Astrocyte of the cerebellum (primary cell): ENCODE results near the gene CYBC1.

Experiments used
- DNase-seq: peaks from one replicate; pipeline ENCODE4 v3.0.0-alpha.2; 2011; ENCODE audit warnings: low read depth
- H3K4me3 ChIP-seq: 2 replicates; pipeline ENCODE4 v1.5.1; 2011; ENCODE audit warnings: mild to moderate bottlenecking, low read depth, low read length, moderate library complexity
- in situ Hi-C: cut with HindIII; loops from 2 replicates; pipeline ENCODE4 v1.10.0; 2017; ENCODE audit warnings: low sequenced_read_pairs
- TF ChIP-seq, protein P1 (sequence below): IDR thresholded peaks from 2 replicates; pipeline ENCODE4 v1.5.1; 2012; ENCODE audit warnings: low read length, low read depth, moderate library complexity, mild to moderate bottlenecking; ENCODE audit errors: missing control alignments

The CYBC1 gene

DNA sequence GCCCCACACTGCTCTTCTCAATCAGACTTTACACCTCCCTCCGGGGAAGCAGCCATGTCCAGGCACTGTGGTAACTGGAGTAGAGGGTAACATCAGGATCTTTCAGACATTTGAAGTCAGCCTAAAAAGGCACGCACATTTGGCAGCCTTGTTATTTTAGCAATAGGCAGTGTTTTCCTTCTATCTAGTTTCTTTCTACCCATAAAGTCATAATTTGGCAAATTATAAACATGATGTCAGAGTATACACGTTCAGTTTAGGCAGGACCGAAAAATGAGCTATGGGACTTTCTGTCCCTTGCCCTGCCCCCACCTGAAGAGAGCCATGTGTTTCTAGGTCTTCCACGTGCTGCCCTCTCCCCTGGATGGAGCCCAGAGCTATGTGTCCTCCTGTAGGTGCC lies 29.1 kb upstream of the CYBC1 start:
- TF ChIP-seq, protein P1, sequence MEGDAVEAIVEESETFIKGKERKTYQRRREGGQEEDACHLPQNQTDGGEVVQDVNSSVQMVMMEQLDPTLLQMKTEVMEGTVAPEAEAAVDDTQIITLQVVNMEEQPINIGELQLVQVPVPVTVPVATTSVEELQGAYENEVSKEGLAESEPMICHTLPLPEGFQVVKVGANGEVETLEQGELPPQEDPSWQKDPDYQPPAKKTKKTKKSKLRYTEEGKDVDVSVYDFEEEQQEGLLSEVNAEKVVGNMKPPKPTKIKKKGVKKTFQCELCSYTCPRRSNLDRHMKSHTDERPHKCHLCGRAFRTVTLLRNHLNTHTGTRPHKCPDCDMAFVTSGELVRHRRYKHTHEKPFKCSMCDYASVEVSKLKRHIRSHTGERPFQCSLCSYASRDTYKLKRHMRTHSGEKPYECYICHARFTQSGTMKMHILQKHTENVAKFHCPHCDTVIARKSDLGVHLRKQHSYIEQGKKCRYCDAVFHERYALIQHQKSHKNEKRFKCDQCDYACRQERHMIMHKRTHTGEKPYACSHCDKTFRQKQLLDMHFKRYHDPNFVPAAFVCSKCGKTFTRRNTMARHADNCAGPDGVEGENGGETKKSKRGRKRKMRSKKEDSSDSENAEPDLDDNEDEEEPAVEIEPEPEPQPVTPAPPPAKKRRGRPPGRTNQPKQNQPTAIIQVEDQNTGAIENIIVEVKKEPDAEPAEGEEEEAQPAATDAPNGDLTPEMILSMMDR = no peak
- in situ Hi-C loops = loop anchor here (10.0 kb wide), 1 partner anchor 65 kb away; no protein-coding TSS in a partner anchor
- no peak overlapping the region for H3K4me3 ChIP-seq
- no peak for DNase-seq

DNA sequence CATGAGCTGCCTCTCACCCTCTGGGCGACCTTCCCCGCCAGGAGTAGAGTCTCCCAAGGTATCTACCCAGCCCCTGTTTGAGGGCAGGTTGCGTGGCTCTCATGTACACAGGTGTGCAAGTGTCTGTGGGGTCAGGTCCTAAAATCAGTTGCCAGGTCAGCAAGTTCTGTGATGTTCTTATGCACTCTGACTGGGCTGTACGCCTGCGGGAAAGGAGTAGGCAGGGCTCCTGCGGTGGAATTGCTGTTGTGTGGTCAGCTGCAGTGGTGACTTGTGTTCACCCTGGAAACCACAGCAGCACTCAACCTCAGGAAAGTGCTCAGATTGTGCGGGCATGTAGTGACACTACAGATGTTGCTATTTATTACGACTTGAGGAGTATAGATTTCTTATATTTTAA lies 27.4 kb upstream of the CYBC1 start:
- no peak for DNase-seq
- TF ChIP-seq, protein P1 = no peak
- H3K4me3 ChIP-seq = no peak overlapping the region
- in situ Hi-C loops = no loop called here

- no peak for DNase-seq
- no peak overlapping the region for H3K4me3 ChIP-seq
- in situ Hi-C loops = no loop called here
- TF ChIP-seq, protein P1 = no peak
Measured at GRCh38 chr17:82475458-82475857, 24.9 kb upstream of the CYBC1 start.

DNA sequence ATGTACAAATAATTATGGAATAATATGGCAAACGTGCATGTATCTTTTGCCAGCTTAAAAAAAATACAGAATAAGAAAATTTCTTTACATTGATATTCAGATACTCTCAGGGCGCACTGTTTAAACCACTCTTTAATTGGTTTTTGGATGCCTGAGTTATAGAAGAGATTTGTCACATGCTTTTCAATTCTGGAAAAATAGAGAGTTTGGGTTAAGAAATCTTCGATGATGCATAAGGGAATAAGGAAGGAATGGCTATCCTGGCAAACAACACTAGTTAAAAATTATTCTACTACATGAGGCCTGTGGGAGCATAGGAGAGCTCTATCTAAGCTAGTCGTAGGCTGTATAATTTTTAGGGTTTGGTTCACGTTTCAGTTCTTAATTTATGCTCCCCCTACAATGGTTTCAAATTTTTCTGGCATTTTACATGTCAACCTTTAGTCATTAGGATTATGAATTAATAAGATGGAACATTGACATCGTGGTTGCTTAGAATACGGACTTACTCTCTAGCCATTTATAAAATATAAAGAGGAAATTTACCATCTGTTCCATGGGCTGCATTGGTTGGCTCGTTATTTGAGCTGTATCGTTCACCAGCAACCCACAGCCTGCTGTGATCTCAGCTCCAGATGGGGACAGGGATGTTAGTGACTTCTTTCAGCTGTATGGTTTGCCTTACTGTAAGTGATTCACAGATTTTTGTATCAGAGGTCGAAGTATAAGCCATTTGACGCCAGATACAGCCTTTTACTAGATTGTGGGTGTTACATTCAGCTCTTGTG lies 23.9 kb upstream of the CYBC1 start:
- no peak for DNase-seq
- TF ChIP-seq, protein P1 = no peak
- in situ Hi-C loops = no loop called here
- H3K4me3 ChIP-seq = no peak overlapping the region

GRCh38 chr17:82470065-82470464 lies 19.5 kb upstream of the CYBC1 start:
- H3K4me3 ChIP-seq = no peak overlapping the region
- TF ChIP-seq, protein P1 = no peak
- no peak for DNase-seq
- in situ Hi-C loops = no loop called here

DNA sequence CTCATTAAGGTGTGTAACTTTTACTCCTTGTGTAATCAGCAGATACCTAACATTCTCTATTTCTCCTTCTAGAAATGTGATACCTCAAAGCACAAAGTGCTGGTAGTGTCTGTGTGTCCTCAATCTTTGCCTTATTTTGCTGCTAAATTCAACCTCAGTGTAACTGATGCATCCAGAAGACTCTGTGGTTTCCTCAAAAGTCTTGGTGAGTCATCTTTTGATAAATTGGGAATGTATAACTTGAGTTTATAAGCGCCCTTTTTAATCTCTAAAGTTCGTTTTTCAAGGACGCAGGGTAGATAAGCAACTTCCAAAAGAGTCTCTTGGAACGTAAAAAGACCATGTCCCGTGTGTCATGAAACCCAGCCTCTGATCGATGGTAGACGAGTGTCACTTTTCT lies 18.1 kb upstream of the CYBC1 start:
- TF ChIP-seq, protein P1 = no peak
- in situ Hi-C loops = no loop called here
- no peak overlapping the region for H3K4me3 ChIP-seq
- DNase-seq = no peak
